Kidney capillary endothelial cell (primary cell): ENCODE results near the gene KCMF1.

ENCODE experiments used
- DNase-seq: peaks from one replicate; pipeline ENCODE4 v3.0.0-alpha.2; 2018; ENCODE audit warnings: low spot score

Gene KCMF1

GRCh38 chr2:85083092-85083491, 112.1 kb downstream of the KCMF1 start:
- DNase-seq: no peak

- DNase-seq: no peak
Measured at GRCh38 chr2:85085563-85085962, 114.6 kb downstream of the KCMF1 start.

GRCh38 chr2:85087541-85087940, 116.6 kb downstream of the KCMF1 start:
- DNase-seq: no peak

GRCh38 chr2:85088921-85089320, 118.0 kb downstream of the KCMF1 start:
- DNase-seq: no peak

- no peak for DNase-seq
Measured at GRCh38 chr2:85089585-85089984, 118.6 kb downstream of the KCMF1 start.

- DNase-seq: no peak
Measured at GRCh38 chr2:85091838-85092237, 120.9 kb downstream of the KCMF1 start.

GRCh38 chr2:85095094-85095493, 124.1 kb downstream of the KCMF1 start:
- DNase-seq: no peak

GRCh38 chr2:85096616-85097015, 125.7 kb downstream of the KCMF1 start:
- DNase-seq: no peak

- no peak for DNase-seq
Measured at GRCh38 chr2:85104228-85104627, 133.3 kb downstream of the KCMF1 start.

- no peak for DNase-seq
Measured at GRCh38 chr2:85106489-85107180, 135.7 kb downstream of the KCMF1 start.
